HEK293T (cell line): ENCODE results near the gene GLT8D2.

Source experiments
- CTCF ChIA-PET: fragments of 350-600 bp; formaldehyde crosslinking; extraction: SDS; loops from one replicate; lab custom pipeline; 2021; ENCODE audit warnings: antibody characterized with exemption, inconsistent platforms; lab: Yijun Ruan, JAX
- POLR2A ChIA-PET: fragments of 350-600 bp; formaldehyde crosslinking; extraction: SDS; loops from one replicate; lab custom pipeline; 2020; ENCODE audit warnings: antibody characterized with exemption, inconsistent platforms; lab: Yijun Ruan, JAX
- DNase-seq: peaks from one replicate; pipeline ENCODE4 v3.0.0; 2012; ENCODE audit warnings: mixed read lengths; ENCODE audit errors: extremely low spot score
- ARNT ChIP-seq: fragments of 450-650 bp; IDR thresholded peaks from 2 replicates; pipeline ENCODE4 v1.6.1; 2017; ENCODE audit warnings: mild to moderate bottlenecking
- BHLHE40 ChIP-seq: fragments of 450-650 bp; IDR thresholded peaks from 2 replicates; pipeline ENCODE4 v1.6.1; 2016; ENCODE audit warnings: mild to moderate bottlenecking, moderate library complexity, borderline replicate concordance
- CTBP1 ChIP-seq: fragments of 450-650 bp; IDR thresholded peaks from 2 replicates; pipeline ENCODE4 v1.6.1; 2016; ENCODE audit warnings: borderline replicate concordance
- ELF4 ChIP-seq: fragments of 450-650 bp; IDR thresholded peaks from 2 replicates; pipeline ENCODE4 v1.6.1; 2017; ENCODE audit warnings: antibody characterized with exemption
- FOXA1 ChIP-seq: fragments of 450-650 bp; IDR thresholded peaks from 2 replicates; pipeline ENCODE4 v1.6.1; 2016; ENCODE audit warnings: mild to moderate bottlenecking
- FOXK2 ChIP-seq: fragments of 450-650 bp; IDR thresholded peaks from 2 replicates; pipeline ENCODE4 v1.6.1; 2016; ENCODE audit warnings: mild to moderate bottlenecking
- FOXM1 ChIP-seq: fragments of 450-650 bp; IDR thresholded peaks from 2 replicates; pipeline ENCODE4 v1.6.1; 2017; ENCODE audit warnings: mild to moderate bottlenecking, borderline replicate concordance
- HDGF ChIP-seq: fragments of 450-650 bp; IDR thresholded peaks from 2 replicates; pipeline ENCODE4 v1.6.1; 2017; ENCODE audit warnings: antibody characterized with exemption, borderline replicate concordance
- L3MBTL2 ChIP-seq: fragments of 450-650 bp; conservative IDR thresholded peaks from 2 replicates; pipeline ENCODE4 v1.6.1; 2016; ENCODE audit warnings: mild to moderate bottlenecking
- LEF1 ChIP-seq: fragments of 450-650 bp; IDR thresholded peaks from 2 replicates; pipeline ENCODE4 v1.6.1; 2017; ENCODE audit warnings: mild to moderate bottlenecking, borderline replicate concordance
- NFRKB ChIP-seq: fragments of 450-650 bp; IDR thresholded peaks from 2 replicates; pipeline ENCODE4 v1.6.1; 2016; ENCODE audit warnings: mild to moderate bottlenecking, moderate library complexity
- PKNOX1 ChIP-seq: fragments of 450-650 bp; IDR thresholded peaks from 2 replicates; pipeline ENCODE4 v1.6.1; 2016
- SP1 ChIP-seq: fragments of 450-650 bp; IDR thresholded peaks from 2 replicates; pipeline ENCODE4 v1.6.1; 2017
- SUZ12 ChIP-seq: fragments of 450-650 bp; IDR thresholded peaks from 2 replicates; pipeline ENCODE4 v1.6.1; 2016; ENCODE audit warnings: mild to moderate bottlenecking
- TARDBP ChIP-seq: fragments of 450-650 bp; IDR thresholded peaks from 2 replicates; pipeline ENCODE4 v1.6.1; 2016
- ZNF384 ChIP-seq: fragments of 450-650 bp; IDR thresholded peaks from 2 replicates; pipeline ENCODE4 v1.6.1; 2016

GLT8D2 gene

GRCh38 chr12:104083769-104084475, 33.9 kb upstream of the GLT8D2 start:
- ChIA-PET CTCF (no interaction called here), POLR2A (interaction anchor here (1.1 kb wide), 1 partner anchor 154 kb away, joined by 3 read pairs; no protein-coding TSS in a partner anchor)
- TF ChIP-seq ARNT (no peak), HDGF (no peak), PKNOX1 (no peak), FOXM1 (no peak), L3MBTL2 (no peak), NFRKB (no peak), FOXK2 (no peak), FOXA1 (no peak), SUZ12 (no peak), LEF1 (no peak), BHLHE40 (no peak), ZNF384 (no peak), ELF4 (no peak), CTBP1 (no peak), TARDBP (no peak), SP1 (no peak)
- DNase-seq, result no peak

GRCh38 chr12:104080764-104081163, 30.8 kb upstream of the GLT8D2 start:
- DNase-seq, result no peak
- ChIA-PET CTCF (no interaction called here), POLR2A (no interaction called here)
- TF ChIP-seq SUZ12 (no peak), ZNF384 (no peak), HDGF (no peak), ARNT (no peak), TARDBP (no peak), NFRKB (no peak), FOXK2 (no peak), BHLHE40 (no peak), LEF1 (no peak), CTBP1 (no peak), FOXM1 (no peak), FOXA1 (no peak), L3MBTL2 (no peak)

GRCh38 chr12:104079024-104079423, 29.0 kb upstream of the GLT8D2 start:
- CTCF ChIA-PET, result no interaction called here
- no peak for TF ChIP-seq LEF1
- no peak for TF ChIP-seq ZNF384
- POLR2A ChIA-PET, result no interaction called here
- DNase-seq, result no peak

- ChIA-PET CTCF (no interaction called here), POLR2A (interaction anchor here (1.2 kb wide), 1 partner anchor 108 kb away, joined by 4 read pairs; the partner anchor contains the start of gene TDG)
- no peak for DNase-seq
- TF ChIP-seq PKNOX1, result no peak
- TF ChIP-seq L3MBTL2, result no peak
Measured at GRCh38 chr12:104073699-104074098, 23.7 kb upstream of the GLT8D2 start.

- POLR2A ChIA-PET, result no interaction called here
- CTCF ChIA-PET, result no interaction called here
- no peak for DNase-seq
- no peak for TF ChIP-seq L3MBTL2
- TF ChIP-seq ARNT, result no peak
- no peak for TF ChIP-seq FOXK2
- TF ChIP-seq BHLHE40, result no peak
- no peak for TF ChIP-seq LEF1
- TF ChIP-seq FOXA1, result no peak
- TF ChIP-seq SP1, result no peak
- no peak for TF ChIP-seq ZNF384
- no peak for TF ChIP-seq ELF4
- no peak for TF ChIP-seq FOXM1
- TF ChIP-seq HDGF, result no peak
- no peak for TF ChIP-seq SUZ12
- no peak for TF ChIP-seq TARDBP
Measured at GRCh38 chr12:104072099-104072498, 22.1 kb upstream of the GLT8D2 start.

- ChIA-PET CTCF (interaction anchor here (1.0 kb wide), 1 partner anchor 44 kb away, joined by 3 read pairs; no protein-coding TSS in a partner anchor), POLR2A (interaction anchor here (0.9 to 2.4 kb wide), 5 partner anchors 10 to 99 kb away, joined by 3 to 14 read pairs (median 4); partner anchors contain the start of genes GLT8D2, NFYB and TDG)
- no peak for TF ChIP-seq NFRKB
- no peak for TF ChIP-seq ARNT
- no peak for TF ChIP-seq LEF1
- TF ChIP-seq SUZ12, result no peak
- TF ChIP-seq FOXM1, result no peak
- TF ChIP-seq ZNF384, result no peak
- TF ChIP-seq PKNOX1, result no peak
- TF ChIP-seq CTBP1, result no peak
- DNase-seq, result peak; percentile 15
Measured at GRCh38 chr12:104064842-104065427, 14.9 kb upstream of the GLT8D2 start.
